Activated CD4-positive, alpha-beta T cell treated with anti-CD3 and anti-CD28 coated beads, Interleukin-2, amount 50 U/mL, for 48 hours (primary cell): Measurements from ENCODE around the gene ZNF277.

Experiments used
- DNase-seq, 2 experiments: peaks; one replicate each; pipeline ENCODE4 v3.0.0-alpha.2; 2020

The ZNF277 gene, protein sequence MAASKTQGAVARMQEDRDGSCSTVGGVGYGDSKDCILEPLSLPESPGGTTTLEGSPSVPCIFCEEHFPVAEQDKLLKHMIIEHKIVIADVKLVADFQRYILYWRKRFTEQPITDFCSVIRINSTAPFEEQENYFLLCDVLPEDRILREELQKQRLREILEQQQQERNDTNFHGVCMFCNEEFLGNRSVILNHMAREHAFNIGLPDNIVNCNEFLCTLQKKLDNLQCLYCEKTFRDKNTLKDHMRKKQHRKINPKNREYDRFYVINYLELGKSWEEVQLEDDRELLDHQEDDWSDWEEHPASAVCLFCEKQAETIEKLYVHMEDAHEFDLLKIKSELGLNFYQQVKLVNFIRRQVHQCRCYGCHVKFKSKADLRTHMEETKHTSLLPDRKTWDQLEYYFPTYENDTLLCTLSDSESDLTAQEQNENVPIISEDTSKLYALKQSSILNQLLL

DNA sequence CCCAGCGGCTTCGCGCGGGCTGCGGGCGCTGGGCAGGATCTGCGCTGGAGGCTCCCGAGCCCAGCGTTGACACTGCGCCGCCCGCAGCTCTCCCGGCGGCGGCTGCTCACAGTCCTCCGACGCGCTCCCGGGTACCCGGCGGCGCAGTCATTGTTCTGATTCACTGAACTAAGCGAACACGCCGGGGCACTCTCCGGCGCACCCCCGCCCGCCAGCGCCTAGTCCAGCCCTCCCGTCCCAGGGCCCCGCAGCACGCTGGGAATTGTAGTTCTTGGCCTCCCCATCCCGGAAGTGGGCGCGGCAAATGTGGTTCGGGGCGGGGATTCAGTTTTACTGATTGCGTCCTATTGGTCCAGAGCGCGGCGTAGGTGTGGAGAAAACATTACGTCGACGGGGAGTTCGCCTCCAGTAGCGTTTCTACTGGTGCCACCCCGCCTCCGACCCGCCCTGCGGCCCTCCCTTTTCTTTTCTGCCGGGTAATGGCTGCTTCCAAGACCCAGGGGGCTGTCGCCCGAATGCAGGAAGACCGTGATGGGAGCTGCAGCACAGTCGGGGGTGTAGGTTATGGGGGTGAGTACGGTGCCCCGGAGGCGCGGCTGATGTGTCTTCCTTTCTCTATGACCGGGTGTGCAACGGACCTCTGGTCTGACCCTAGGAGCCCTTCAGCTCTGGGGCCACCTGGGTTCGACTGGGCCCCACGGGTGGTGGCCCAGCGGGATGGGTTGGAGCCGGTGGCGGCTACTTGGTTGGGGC is at the start of gene ZNF277, which contains the start of gene DOCK4:
TSS of gene ZNF277 (plus strand) at position 458 of the 753 bp plus-strand sequence. CDS start at position 480, 22 bp downstream.
TSS of gene DOCK4 (minus strand) at position 162 of the 753 bp plus-strand sequence. CDS start 261 bp downstream, outside the sequence.
- DNase-seq: peak; percentile 100

DNA sequence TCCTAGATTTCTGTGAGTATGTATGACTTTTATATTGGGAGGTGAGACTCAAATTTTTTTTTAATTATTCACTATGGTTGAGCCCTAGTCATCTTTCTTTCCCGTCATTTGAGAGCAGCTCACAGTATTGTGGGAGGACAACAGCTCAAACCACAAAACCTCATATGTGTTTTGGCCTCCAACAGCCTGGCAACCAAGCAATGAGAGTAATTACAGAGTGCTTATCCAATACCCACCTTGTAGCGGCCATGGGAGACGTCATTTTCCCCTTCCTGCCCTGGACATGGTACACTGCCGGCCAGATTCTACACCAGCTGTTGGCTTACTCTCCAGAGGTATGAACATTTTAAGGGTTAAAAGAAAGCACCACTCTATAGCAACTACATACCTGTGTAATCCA is 49.4 kb upstream of the ZNF277 start:
- no peak for DNase-seq

DNA sequence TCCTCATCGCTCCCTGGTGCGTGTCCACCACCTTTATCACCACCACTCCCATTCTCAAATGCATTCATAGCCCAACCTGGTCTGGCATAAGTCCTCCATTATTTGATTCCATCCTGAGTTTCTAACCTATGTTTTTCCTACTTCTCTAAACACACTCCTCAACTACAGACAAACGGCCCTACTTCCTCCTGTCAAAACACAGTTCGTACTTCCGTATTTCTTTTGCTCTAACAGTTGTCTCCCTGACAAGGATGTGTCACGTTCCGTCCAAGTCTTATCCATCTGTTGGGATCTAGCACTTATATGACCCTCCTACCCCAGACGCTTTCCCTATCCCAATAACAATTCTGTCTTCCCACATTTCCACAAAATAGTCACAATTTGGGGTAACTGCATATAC is 47.1 kb upstream of the ZNF277 start:
- DNase-seq: no peak

DNA sequence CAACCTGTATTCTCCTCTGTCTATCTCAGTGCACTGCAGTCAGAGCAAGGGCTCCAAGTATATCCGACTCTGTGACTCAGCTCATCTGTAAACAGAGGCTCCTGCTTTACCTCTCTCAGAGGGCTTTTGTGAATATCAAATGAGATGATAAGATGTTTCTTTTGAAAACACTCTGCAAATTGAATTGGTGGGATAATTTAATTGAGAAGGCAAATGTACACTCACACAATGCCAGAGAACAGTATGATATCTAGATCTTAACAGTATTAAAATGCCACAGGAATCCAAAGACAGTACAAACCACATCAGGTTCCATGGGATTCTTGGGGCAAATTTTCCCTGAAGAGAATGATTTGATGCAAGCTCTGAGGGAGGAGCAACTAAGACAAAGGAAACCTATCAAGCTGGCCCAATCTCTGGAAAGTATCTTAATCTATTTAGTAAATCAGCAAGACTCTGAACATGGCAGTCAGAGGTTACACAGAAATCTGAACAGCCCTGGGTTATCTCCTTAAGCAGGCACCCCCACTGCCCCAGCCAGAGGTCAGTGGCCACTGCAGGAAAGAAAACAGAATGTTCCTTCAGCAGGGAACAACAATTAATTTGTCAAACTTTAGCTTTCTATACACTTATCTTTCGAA is 46.2 kb upstream of the ZNF277 start:
- DNase-seq: no peak

DNA sequence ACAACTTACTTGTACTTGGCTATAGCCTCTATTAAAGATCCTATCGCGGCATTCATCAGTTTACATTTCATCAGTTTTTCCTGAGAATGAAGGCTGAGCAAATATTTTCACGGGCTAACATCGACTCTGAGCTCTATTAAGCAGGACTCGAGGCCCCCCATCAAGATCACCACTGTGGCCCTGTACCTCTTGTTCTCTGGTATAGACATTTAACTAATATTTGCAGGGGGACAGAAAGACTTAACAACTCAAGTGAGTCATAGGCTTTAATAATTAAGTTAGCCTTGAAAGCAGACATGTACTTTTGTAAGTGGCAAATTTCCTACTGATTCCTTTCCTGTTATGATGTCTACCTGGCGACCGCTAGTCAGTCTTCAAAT is 45.7 kb upstream of the ZNF277 start:
- DNase-seq: no peak

GRCh38 chr7:112161253-112162141 is 45.0 kb upstream of the ZNF277 start:
- DNase-seq: no peak

DNA sequence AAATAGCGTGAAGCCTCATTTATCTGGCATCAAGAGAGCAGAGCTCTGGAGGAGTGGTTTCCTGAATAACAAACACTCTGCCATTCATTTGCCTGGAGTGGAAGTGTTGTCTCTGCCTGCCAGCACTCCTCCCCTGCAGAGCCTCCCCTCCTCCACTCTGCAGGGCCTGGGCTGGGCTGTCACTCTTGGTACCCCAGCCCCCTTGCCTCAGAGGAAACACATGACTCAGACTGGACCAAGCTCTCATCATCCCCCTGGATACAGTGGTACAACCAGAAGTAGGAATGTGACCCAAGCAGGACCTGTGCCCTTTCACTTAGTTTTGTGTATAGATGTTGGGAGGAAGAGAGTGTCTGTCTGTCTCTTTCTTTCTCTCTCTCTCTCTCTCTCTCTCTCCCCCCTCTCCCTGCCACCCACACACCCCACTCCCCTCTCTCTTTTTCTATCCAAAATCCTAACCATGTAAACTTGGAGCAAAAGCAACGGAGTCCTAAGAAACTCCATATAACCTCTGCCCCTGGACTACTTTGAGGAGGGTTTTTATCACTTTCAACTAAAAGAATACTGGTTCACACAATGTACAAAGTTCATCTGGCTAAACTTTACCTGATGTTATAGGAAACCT is 44.2 kb upstream of the ZNF277 start:
- no peak for DNase-seq

- DNase-seq: no peak
Observed at GRCh38 chr7:112162784-112163506, 43.5 kb upstream of the ZNF277 start.

DNA sequence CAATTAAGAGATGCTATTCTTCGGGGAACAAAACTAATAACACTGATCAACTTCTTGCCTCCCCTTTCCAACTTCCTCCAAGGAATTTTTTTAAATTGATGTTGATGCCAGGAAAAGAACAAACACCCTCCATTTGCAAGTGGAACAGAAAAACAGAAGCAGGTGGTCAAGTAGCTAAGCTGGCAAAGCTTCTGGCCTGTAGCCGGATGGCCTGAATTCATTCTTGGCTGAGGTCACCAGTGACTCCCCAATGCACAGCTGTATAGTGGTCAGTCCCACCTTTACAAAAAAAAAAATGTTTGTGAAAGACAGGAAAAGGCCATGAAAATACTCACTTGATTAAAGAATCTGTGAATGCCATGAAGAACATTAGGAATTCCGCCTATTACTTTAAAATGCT is 39.3 kb upstream of the ZNF277 start:
- DNase-seq: no peak

DNA sequence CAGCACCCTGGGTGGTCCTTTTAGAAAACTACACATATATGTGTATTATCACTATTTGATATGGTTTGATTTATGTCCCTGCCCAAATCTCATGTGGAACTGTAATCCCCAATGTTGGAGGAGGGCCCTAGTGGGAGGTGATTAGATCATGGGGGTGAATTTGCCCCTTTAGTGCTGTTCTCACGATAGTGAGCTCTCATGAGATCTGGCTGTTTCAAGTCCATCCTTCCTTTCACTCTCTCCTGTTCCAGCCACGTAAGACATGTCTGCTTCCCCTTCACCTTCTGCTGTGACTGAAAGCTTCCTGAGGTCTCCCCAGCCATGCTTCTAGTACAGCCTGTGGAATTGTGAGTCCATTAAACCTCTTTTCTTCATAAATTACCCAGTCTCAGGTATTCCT is 37.6 kb upstream of the ZNF277 start:
- DNase-seq: no peak

- DNase-seq: no peak
Observed at GRCh38 chr7:112171673-112172072, 34.8 kb upstream of the ZNF277 start.

GRCh38 chr7:112172870-112173567 is 33.5 kb upstream of the ZNF277 start:
- DNase-seq: no peak

- DNase-seq: no peak
Observed at GRCh38 chr7:112173568-112173905, 33.0 kb upstream of the ZNF277 start.

GRCh38 chr7:112174192-112174591 is 32.3 kb upstream of the ZNF277 start:
- DNase-seq: no peak

DNA sequence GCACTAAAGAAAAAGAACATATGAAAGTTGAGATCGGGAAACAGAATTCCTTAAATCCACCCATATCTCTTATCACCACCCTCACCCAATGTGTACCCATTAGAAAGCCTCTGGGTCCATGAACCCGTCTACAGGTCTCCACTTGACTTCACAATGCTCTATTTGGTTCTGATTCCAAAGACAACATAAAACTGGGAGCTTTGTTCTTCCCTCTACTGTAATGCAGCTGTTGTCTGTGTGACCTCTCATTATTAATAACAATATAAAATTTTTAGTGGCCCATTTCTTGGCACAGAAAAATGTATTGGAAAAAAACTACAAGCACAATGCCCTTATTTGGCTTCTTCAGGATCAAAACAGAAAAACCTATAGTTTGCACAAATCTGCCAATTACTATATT is 30.3 kb upstream of the ZNF277 start:
- no peak for DNase-seq

- no peak for DNase-seq
Observed at GRCh38 chr7:112176693-112177415, 29.6 kb upstream of the ZNF277 start.

- no peak for DNase-seq
Observed at GRCh38 chr7:112180223-112180622, 26.3 kb upstream of the ZNF277 start.

DNA sequence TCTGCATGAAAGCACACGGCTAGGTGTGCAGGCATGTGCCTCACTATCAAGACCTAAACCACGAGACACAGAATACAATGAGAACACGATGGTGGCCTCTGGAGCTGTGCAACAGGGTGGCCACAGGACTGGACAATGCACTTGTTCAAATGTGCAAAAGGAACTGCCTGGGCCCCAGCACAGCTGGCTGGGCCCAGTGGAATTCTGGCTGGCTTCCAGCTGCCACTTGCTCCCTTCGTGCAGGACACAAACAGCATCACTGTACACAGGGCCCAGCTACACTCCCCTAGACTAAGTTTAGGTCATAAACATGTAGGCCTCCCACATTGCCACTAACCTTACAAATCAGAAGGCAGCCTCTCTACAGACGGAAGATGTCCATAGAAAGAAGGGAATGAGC is 23.7 kb upstream of the ZNF277 start:
- DNase-seq: no peak

DNA sequence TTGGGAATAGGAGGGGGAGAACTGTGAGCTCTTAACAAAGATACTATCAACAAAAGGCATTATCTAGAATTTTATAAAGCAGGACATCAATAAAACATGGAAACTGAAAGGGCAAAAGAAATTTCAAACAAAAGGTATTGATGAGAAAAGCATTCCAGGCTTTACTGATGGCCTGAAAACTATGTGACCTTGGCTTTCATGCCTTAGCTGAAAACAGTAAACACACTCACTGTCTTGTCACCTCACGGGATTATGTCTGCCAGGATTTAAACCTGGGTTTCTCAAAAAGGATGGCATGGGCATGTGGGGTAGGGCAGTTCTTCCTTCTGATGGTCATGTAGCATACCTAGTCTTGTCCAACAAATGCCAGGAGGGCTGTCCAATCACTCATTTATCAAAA is 23.2 kb upstream of the ZNF277 start:
- DNase-seq: no peak

DNA sequence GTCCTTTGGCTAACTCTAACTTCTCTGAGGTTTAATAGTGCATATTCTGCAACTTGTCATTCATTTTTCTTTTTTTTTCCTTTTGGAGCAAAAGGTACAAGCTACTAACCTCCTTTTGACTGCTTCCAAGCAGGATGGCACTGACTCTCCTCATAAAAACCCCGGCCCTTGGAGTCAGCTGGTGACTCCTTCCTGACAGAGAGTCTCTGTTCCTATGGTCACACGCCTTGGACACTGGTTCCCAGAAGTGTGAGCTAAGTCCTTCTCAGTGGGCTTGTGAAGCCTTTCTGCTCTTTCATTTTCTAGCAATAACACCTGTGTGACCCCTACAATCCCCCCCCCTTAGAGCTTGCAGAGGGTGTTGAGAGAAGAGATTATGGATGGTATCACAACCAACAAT is 22.0 kb upstream of the ZNF277 start:
- DNase-seq: no peak
